GM21576 (cell line): ENCODE data around the gene EFNA5.

ENCODE experiments used
- ATAC-seq: cut with Tn5 transposase; IDR thresholded peaks from one replicate; pipeline ENCODE4 v1.9.1; 2021; ENCODE audit warnings: mild to moderate bottlenecking, moderate library complexity; ENCODE audit not compliant: unreplicated experiment

Gene EFNA5

GRCh38 chr5:107403228-107403953, 267.3 kb downstream of the EFNA5 start:
- ATAC-seq, result no peak

- no peak for ATAC-seq
These were observed 268.1 kb downstream of the EFNA5 start for GRCh38 chr5:107402434-107403227.

- ATAC-seq, result no peak
These were observed 269.1 kb downstream of the EFNA5 start for GRCh38 chr5:107401470-107402122.

- no peak for ATAC-seq
These were observed 270.4 kb downstream of the EFNA5 start for GRCh38 chr5:107400328-107400727.

GRCh38 chr5:107398703-107399102, 272.0 kb downstream of the EFNA5 start:
- ATAC-seq, result no peak

- peak; percentile 39 for ATAC-seq
These were observed 274.4 kb downstream of the EFNA5 start for GRCh38 chr5:107396351-107396690.

GRCh38 chr5:107395632-107396350, 274.9 kb downstream of the EFNA5 start:
- ATAC-seq, result peak; percentile 79

GRCh38 chr5:107393851-107394250, 276.9 kb downstream of the EFNA5 start:
- no peak for ATAC-seq

GRCh38 chr5:107391787-107392186, 278.9 kb downstream of the EFNA5 start:
- ATAC-seq, result no peak

GRCh38 chr5:107389775-107390148, 281.0 kb downstream of the EFNA5 start:
- no peak for ATAC-seq

GRCh38 chr5:107389130-107389774, 281.5 kb downstream of the EFNA5 start:
- ATAC-seq, result peak; percentile 94

- ATAC-seq, result peak; percentile 38
These were observed 282.4 kb downstream of the EFNA5 start for GRCh38 chr5:107388141-107388861.

GRCh38 chr5:107387526-107388140, 283.1 kb downstream of the EFNA5 start:
- ATAC-seq, result no peak

- no peak for ATAC-seq
These were observed 285.0 kb downstream of the EFNA5 start for GRCh38 chr5:107385708-107386107.

GRCh38 chr5:107384256-107384655, 286.5 kb downstream of the EFNA5 start:
- ATAC-seq, result no peak

GRCh38 chr5:107383414-107383813, 287.3 kb downstream of the EFNA5 start:
- ATAC-seq, result no peak

- no peak for ATAC-seq
These were observed 289.4 kb downstream of the EFNA5 start for GRCh38 chr5:107381189-107381856.

GRCh38 chr5:107380654-107381053, 290.1 kb downstream of the EFNA5 start:
- ATAC-seq, result no peak
